Right renal cortex interstitium (tissue), 3 donors: Measurements from ENCODE around the gene CELSR3. TPM values are rescaled to one million over a fixed set of nuclear protein-coding genes. Genes with fewer than 3 reads are reported as not detected.

Source experiments
- DNase-seq, 3 donors: peaks; one replicate each; pipeline ENCODE4 v3.0.0-alpha.2; 2013; ENCODE audit warnings: low read depth in 3 of 3, low spot score in 2 of 3
- polyA plus RNA-seq, 3 donors: library from polyadenylated mRNA; unstranded; fragments of 120-200 nt; gene quantifications; one replicate each; pipeline ENCODE4 v1.2.1, GENCODE V29; 2013; ENCODE audit not compliant: insufficient read length in 3 of 3

CELSR3 gene
- polyA plus RNA-seq, 3 donors: 0.74 to 0.81 (median 0.76) TPM

DNA sequence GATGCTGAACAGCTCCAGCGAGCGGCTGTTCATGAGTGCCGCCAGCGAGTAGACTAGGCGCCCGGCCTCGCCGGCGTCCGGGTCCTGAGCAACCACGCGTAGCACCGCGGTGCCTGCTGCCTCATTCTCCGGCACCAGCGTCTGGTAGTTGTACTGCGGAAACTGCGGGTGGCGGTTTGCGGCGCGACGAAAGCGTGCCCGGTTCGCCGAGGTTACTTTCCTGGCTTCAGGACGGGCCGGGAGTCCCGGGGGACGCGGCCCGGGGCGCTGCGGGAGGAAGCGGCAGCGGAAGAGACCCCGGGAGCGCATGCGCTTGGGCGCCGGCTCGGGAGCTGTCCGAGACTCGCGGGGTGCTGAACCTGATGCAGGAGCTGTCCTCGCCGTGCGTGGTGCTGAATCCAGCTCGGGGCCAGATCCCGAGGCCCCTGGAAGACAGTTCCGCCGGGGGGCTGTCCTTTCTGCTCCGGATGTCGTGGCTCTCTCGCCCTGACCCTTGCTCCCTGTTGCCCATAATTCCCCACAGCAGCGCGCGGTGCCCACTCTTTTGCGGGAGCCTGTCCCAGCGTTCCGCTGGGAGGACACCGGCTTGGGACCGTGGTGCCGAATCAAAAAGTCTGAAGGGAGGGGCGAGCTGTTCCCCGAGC is 1.1 kb downstream of the CELSR3 start:
- peak in 2 of 3 donors; percentile 46 to 51 for DNase-seq

DNA sequence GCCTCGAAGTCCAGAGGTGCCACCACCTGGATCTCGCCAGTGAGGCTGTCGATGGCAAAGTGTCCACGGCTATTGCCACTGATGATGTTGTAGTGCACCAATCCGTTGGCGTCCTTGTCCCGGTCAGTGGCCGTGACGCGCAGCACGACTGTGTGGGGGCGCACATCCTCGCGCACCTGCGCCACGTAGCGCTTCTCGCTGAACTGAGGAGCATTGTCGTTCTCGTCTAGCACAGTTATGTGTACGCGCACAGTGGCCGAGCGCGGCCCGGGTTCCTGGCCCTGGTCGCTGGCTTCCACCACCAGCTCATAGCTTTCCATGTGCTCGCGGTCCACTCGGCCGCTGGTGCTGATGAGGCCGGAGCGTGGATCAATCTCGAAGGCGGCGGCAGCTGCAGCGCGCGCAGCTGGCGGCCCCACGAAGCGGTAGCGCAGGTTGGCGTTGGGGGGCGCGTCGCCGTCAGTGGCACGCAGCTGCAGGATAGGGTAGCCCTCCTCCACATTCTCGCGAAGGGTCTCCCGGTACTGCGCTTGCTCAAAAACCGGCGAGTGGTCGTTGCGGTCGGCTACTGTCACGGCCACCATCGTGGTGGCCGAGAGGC is 1.8 kb downstream of the CELSR3 start:
- no peak for DNase-seq

DNA sequence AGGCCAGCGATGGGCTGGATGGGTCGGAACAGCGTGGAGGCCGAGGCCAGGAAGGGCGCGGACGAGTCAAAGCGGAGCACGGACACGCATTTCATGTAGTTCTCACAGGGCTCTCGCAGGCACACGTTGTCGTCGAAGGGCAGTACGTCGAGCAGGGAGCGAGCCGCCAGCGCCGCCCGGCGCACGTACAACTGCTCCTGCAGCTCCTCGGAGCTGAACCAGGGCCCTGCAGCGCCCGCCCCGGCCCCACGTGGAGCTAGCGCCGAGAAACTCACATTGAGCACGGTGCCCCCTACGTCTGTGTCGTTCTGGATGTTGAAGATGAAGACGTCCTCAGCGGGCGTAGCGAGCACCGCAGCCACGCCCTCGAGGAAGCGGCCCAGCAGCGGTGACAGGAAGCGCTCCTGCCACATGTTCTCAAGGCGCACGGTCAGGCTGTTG is 5.8 kb downstream of the CELSR3 start:
- DNase-seq: no peak

GRCh38 chr3:48656061-48656840 is 6.4 kb downstream of the CELSR3 start:
- DNase-seq: peak in 2 of 3 donors; percentile 53 to 61

DNA sequence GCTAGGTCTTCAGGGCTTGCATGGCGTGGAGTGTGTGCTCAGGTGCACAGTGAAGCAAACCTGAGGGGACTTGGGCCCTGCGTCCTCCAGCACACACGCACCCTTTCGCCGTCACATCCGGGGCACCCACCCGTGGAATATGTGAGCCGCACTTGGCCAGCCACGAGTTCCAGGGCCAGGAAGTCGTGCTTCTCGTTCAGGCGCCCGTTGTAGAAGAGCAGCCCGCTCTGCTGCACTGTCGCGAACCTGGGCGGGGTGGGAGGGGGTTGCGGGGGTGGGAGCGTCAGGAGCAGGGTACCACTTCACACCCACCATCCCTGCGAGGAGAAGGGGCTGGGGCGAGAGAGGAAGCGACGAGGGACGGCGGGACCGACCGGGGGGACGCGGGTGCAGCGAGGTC is 7.1 kb downstream of the CELSR3 start:
- DNase-seq: no peak

- no peak for DNase-seq
Observed at GRCh38 chr3:48655063-48655462, 7.6 kb downstream of the CELSR3 start.

GRCh38 chr3:48652923-48653715 is 9.6 kb downstream of the CELSR3 start:
- DNase-seq: no peak

DNA sequence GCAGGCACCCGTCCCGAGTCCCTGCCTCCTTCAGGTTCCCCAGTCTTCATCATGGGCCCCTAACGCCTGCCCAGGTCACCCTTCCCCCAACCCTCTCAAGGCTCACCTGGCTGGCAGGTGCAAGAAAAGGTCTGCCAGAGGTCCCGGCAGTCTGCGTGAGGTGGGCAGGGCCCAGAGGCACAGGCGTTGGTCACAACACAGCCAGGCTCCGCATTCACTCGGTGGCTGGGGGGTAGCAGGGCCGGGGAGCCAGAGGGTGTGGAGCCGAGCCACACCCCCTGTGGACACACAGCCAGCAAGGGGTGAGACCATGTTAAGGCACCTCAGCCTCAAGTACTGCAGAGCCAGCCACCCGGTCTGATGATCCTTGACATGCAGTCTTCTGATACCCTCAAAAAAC is 10.9 kb downstream of the CELSR3 start:
- no peak for DNase-seq

DNA sequence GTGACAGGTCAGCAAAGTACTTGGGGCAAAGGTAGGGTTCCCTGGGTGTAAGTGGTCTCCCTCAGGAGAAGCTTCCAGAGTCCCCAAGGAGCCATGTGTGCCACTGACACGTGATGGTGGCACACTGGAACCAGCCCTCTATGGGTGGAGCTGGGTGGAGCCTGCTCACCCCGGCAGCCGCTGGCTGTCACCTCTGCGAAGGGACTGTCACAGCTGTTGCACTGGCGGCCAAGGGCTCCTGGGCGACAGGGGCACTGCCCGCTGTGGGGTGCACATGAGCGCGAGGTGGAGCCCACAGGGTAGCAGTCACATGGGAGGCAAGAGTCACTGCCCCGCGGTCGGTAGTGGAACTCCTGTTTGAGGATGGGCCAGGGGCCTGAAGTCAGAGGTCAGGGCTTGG is 12.0 kb downstream of the CELSR3 start:
- no peak for DNase-seq

GRCh38 chr3:48648188-48648850 is 14.4 kb downstream of the CELSR3 start:
- DNase-seq: no peak

GRCh38 chr3:48647714-48648113 is 15.0 kb downstream of the CELSR3 start:
- no peak for DNase-seq

GRCh38 chr3:48644898-48645760 is 17.6 kb downstream of the CELSR3 start:
- no peak for DNase-seq

DNA sequence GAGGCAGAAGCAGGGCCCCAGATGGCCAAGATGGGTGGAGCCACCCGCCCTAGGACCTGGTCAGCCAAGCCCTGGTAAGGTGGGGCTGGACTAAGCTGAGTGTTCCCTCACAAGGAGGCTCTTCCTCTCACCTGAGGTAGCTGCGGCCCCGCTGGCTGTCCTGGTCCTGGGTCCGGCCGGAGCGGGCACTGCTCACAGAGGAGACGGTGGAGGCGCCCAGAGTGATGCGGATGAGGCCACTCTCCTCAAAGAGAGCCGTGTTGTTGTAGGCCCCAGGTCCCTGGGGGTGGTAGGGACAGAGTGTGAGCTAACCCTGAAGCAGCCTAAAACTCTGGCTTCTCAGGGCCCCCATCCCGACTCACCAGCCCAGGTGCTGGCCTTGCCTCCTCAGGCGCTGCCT is 20.1 kb downstream of the CELSR3 start:
- no peak for DNase-seq

DNA sequence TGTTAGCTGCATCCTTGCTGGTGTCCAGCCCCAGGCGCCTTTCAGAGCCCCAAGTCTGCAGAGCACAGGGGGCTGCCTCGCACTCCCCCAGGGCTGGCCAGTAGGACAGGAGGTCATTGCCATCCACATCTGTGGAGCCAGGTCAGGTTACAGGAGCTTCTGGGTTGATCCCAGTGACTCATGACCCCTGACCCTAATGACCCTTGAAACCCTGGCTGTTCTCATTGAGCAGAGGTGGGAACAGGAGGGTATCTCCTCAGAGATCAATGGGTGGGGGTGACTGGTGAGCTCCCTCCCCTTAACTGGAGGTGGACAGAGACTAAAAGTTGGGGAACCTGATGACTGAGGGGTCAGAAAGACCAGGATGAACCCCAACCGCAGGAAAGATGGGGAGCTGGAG is 21.3 kb downstream of the CELSR3 start:
- DNase-seq: no peak

DNA sequence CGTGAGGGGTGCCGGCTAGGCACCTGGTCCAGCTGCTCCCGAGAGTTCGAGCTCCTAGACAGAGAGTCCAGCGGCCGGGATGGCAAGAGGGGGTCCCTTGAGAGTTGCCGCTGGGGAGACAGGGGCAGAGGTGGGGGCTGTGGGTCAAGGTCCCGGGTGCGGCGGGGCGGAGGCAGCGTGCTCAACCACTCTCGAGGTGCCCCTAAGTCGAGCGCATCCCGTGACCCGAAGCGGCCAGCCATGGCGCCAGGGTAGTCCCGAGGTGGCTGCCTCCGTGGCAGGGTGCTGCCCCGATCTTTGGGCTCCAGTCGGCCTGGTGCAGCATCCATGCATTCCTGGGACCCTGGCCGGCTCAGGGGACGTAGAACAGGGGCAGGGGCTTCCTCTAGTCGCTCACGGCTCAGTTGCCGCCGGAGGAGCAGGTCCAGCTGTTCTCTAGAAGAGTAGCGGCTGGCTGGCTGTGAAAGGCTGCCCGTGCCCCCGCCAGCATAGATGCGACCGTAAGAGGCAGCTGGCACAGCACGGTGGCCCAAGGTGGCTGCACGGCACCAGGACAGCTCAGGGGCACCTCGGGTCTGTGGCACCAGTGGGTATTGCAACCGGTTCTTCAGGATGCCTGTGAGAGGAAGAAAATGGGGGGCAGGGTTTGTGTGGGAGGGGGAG is 22.6 kb downstream of the CELSR3 start:
- no peak for DNase-seq

- no peak for DNase-seq
Observed at GRCh38 chr3:48637305-48637704, 25.4 kb downstream of the CELSR3 start.

DNA sequence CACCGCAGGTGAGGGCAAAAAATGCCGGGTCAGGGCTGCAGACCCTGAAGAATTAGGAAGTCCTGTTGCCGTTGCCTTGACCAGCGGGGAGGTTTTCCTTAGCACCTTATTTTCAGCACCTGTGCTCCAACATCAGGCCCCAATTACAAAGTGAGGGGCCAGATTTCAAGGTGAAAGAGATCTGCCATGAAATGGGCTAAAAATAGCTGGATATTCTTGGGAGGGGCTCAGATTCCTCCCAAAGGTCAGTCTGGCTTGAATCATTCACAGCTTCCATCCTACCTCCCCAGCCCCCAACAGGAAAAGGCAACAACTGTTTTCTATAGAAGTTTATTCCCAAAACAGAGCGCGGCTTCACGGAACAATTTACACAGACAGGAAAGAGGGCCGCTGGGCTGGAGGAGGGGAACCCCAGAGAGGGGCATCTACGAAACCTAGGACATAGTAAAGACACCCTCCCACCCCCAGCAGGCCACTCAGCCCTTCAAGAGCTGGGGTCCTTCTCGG is 26.5 kb downstream of the CELSR3 start:
- no peak for DNase-seq

GRCh38 chr3:48635222-48636021 is 27.3 kb downstream of the CELSR3 start, which contains the start of gene SLC26A6:
Gene SLC26A6, minus strand, starts transcription at chr3:48635461. Its CDS starts 68 bp downstream, at chr3:48635393.
- DNase-seq: peak; percentile 72 to 94 (median 90)
